Natural killer cell (primary cell): ENCODE measurements around the gene PPP1R13B. TPM values are rescaled to one million over a fixed set of nuclear protein-coding genes. Genes with fewer than 3 reads are reported as not detected.
A peak's percentile ranks its signal among the peaks of the same experiment; 100 is the strongest.

Experiments used
- ATAC-seq, 3 donors: fragments of 150-1000 bp in 2 of 3; fragments of 200-7000 bp in 1 of 3; cut with Tn5 transposase; 1 replicate in 1 of 3; 2 replicates in 2 of 3; pipeline ENCODE4 v1.10.0; 2021; ENCODE audit warnings: mild to moderate bottlenecking in 2 of 3, moderate library complexity in 2 of 3
- DNase-seq, 2 donors: peaks; one replicate each; pipeline versions ENCODE4 v3.0.0 to v3.0.0-alpha.2; 2013 to 2021; ENCODE audit warnings: mixed read lengths in 1 of 2
- H3K27ac ChIP-seq: one replicate; pipeline ENCODE4 v1.5.1; 2013; ENCODE audit warnings: mild to moderate bottlenecking, low read length
- H3K27me3 ChIP-seq: one replicate; pipeline ENCODE4 v1.6.1; 2013; ENCODE audit warnings: low read length; ENCODE audit not compliant: control insufficient read depth, insufficient read depth
- H3K36me3 ChIP-seq: one replicate; pipeline ENCODE4 v1.6.1; 2013; ENCODE audit warnings: low read length; ENCODE audit not compliant: control insufficient read depth, insufficient read depth
- H3K4me1 ChIP-seq: one replicate; pipeline ENCODE4 v1.6.1; 2013; ENCODE audit warnings: low read length; ENCODE audit not compliant: control insufficient read depth, insufficient read depth
- H3K4me3 ChIP-seq: one replicate; pipeline ENCODE4 v1.5.1; 2013; ENCODE audit warnings: low read length
- H3K9me3 ChIP-seq: one replicate; pipeline ENCODE4 v1.6.1; 2013; ENCODE audit warnings: low read length; ENCODE audit not compliant: control insufficient read depth, insufficient read depth
- H3K27ac Mint-ChIP-seq, 2 donors: one replicate each; pipeline ENCODE4 v1.8.0; 2022; ENCODE audit warnings: mild to moderate bottlenecking in 2 of 2, mixed read lengths in 2 of 2, moderate library complexity in 1 of 2
- H3K27me3 Mint-ChIP-seq, 2 donors: one replicate each; pipeline ENCODE4 v1.8.0; 2022; ENCODE audit warnings: low read depth in 2 of 2, mixed read lengths in 2 of 2
- H3K36me3 Mint-ChIP-seq: one replicate; pipeline ENCODE4 v1.8.0; 2022; ENCODE audit warnings: mixed read lengths
- H3K4me1 Mint-ChIP-seq, 2 donors: one replicate each; pipeline ENCODE4 v1.8.0; 2022; ENCODE audit warnings: mixed read lengths in 2 of 2
- H3K4me3 Mint-ChIP-seq: one replicate; pipeline ENCODE4 v1.8.0; 2022; ENCODE audit warnings: mild to moderate bottlenecking, moderate library complexity, mixed read lengths
- H3K9me3 Mint-ChIP-seq, 2 donors: one replicate each; pipeline ENCODE4 v1.8.0; 2022; ENCODE audit warnings: mixed read lengths in 2 of 2
- CTCF ChIP-seq: fragments of 200-600 bp; IDR thresholded peaks from one replicate; pipeline ENCODE4 v1.8.0; 2022; ENCODE audit warnings: antibody characterized with exemption
- WGBS: methylation state at CpG from one replicate; pipeline ENCODE4 v1.1.7; 2013; ENCODE audit warnings: missing lambda C conversion rate; ENCODE audit not compliant: insufficient coverage; 5-methylcytosine and 5-hydroxymethylcytosine counted together
- intact Hi-C: fragments of 100-400 bp; cut with micrococcal nuclease; formaldehyde crosslinking; loops from one replicate; pipeline ENCODE4 v1.14.2; 2022
- total RNA-seq, 4 donors: library from RNA; stranded (reverse); fragments of 120-200 nt in 1 of 4; gene quantifications; one replicate each; pipeline versions ENCODE4 v1.2.3 to v1.2.4, GENCODE V29; 2013 to 2022

Gene PPP1R13B
- total RNA-seq, 3 donors from 2014 or later (not counting 1 experiment from before 2014, with no cell fraction given), result 26.5 to 35.5 (median 31.7) TPM

GRCh38 chr14:103870144-103870876, 22.9 kb upstream of the PPP1R13B start:
- peaks cover 5 to 17% of the 10 kb centered on the region in 2 donors for H3K4me1 Mint-ChIP-seq
- Histone ChIP-seq H3K4me3 (no peak overlapping the region), H3K36me3 (no peaks in the 10 kb centered on the region), H3K27me3 (no peaks in the 10 kb centered on the region), H3K4me1 (peaks cover 16% of the 10 kb centered on the region), H3K9me3 (no peaks in the 10 kb centered on the region), H3K27ac (no peak overlapping the region)
- H3K27ac Mint-ChIP-seq, result no peak overlapping the region
- no peaks in the 10 kb centered on the region for H3K36me3 Mint-ChIP-seq
- ATAC-seq (no peak), DNase-seq (no peak)
- 93% methylated on average over 8 of the region's 9 CpGs for WGBS
- no peak overlapping the region for H3K4me3 Mint-ChIP-seq
- peaks cover 0 to 2% of the 10 kb centered on the region in 2 donors for H3K9me3 Mint-ChIP-seq
- intact Hi-C loops, result no loop called here
- no peak for TF ChIP-seq CTCF
- H3K27me3 Mint-ChIP-seq, result peaks cover 0 to 3% of the 10 kb centered on the region in 2 donors

GRCh38 chr14:103869406-103870143, 22.2 kb upstream of the PPP1R13B start:
- Mint-ChIP-seq H3K4me3 (no peak overlapping the region), H3K27ac (no peak overlapping the region), H3K36me3 (no peaks in the 10 kb centered on the region), H3K9me3 (no peaks in the 10 kb centered on the region), H3K4me1 (peaks cover 5 to 11% of the 10 kb centered on the region in 2 donors), H3K27me3 (no peaks in the 10 kb centered on the region)
- peaks cover 16% of the 10 kb centered on the region for H3K4me1 ChIP-seq
- no peaks in the 10 kb centered on the region for H3K36me3 ChIP-seq
- intact Hi-C loops, result no loop called here
- no peak overlapping the region for H3K4me3 ChIP-seq
- no peak for TF ChIP-seq CTCF
- ATAC-seq (no peak), DNase-seq (no peak)
- no peaks in the 10 kb centered on the region for H3K27me3 ChIP-seq
- H3K9me3 ChIP-seq, result no peaks in the 10 kb centered on the region
- H3K27ac ChIP-seq, result no peak overlapping the region
- WGBS, result 82% methylated on average over 14 of the region's 14 CpGs

GRCh38 chr14:103868242-103868897, 21.0 kb upstream of the PPP1R13B start:
- H3K27ac Mint-ChIP-seq, result peak overlapping the region in 1 of 2 donors; percentile 27
- no peak overlapping the region for H3K4me3 Mint-ChIP-seq
- no peaks in the 10 kb centered on the region for H3K27me3 Mint-ChIP-seq
- Histone ChIP-seq H3K27ac (no peak overlapping the region), H3K4me3 (no peak overlapping the region), H3K9me3 (no peaks in the 10 kb centered on the region), H3K36me3 (no peaks in the 10 kb centered on the region), H3K27me3 (no peaks in the 10 kb centered on the region), H3K4me1 (peaks cover 16% of the 10 kb centered on the region)
- DNase-seq (no peak), ATAC-seq (no peak)
- peaks cover 5 to 11% of the 10 kb centered on the region in 2 donors for H3K4me1 Mint-ChIP-seq
- TF ChIP-seq CTCF, result no peak
- H3K9me3 Mint-ChIP-seq, result no peaks in the 10 kb centered on the region
- WGBS, result 90% methylated on average over 10 of the region's 10 CpGs
- no peaks in the 10 kb centered on the region for H3K36me3 Mint-ChIP-seq
- intact Hi-C loops, result no loop called here
